GM19240 (cell line): ENCODE measurements around the gene ECM2.

Source experiments
- DNase-seq: peaks from one replicate; pipeline ENCODE4 v3.0.0; 2011; ENCODE audit warnings: low spot score; ENCODE audit not compliant: insufficient read length

ECM2 gene

DNA sequence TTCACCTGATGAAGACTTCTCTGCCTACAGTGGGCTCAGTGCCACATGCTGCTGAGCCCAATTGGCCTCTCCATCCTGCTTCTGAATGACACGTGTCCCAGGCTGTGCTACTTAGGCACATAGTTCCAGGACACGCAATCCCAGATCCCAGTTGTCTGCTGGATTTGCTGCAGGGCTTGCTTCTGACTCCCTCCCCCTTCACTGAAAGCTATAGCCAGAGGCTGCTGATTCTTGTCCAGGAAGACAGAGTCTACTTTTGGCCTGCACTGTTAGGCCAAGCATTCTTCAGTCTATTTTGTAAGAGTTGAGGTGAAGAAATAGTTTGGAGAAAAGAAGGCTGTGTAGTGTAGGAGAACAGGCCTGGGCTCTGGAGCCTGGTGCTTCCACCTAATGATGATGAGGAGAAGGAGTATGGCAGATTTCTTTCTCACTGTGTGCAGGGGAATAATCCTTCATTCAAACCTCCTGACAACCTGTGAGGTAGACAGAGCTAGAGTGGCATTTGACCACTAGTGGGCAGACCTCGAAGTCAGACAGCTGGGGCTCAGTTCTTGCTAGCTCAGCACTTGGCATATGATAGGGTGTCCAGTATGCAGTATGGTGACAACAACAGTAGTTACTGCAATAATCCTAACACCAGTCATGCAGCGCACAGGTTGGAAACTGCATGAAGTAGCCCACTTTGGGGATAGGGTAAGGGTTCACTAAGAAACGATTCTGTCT lies 34.0 kb downstream of the ECM2 start:
- peak; percentile 9 for DNase-seq

GRCh38 chr9:92500725-92501124 lies 35.1 kb downstream of the ECM2 start:
- DNase-seq: no peak

DNA sequence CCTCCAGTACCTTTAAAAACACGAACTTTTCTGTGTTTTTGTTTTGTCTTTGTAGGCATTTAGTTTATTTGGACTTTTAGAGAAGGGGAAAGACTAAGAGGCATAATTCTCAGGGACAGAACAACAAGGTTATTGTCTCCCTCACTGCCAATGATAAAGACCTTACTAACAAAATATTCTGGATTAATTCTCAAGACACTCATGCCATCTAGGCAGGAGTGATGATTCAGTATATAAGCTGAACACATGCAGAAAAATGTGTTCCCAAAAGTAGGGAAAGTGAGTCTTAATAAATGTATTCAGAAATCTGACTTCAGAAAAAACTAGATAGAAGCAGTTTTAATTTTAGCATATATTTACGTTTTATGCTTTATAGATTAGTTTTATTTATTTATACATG lies 36.1 kb downstream of the ECM2 start:
- DNase-seq: no peak

- DNase-seq: no peak
These were observed 39.2 kb downstream of the ECM2 start for GRCh38 chr9:92496396-92497176.

DNA sequence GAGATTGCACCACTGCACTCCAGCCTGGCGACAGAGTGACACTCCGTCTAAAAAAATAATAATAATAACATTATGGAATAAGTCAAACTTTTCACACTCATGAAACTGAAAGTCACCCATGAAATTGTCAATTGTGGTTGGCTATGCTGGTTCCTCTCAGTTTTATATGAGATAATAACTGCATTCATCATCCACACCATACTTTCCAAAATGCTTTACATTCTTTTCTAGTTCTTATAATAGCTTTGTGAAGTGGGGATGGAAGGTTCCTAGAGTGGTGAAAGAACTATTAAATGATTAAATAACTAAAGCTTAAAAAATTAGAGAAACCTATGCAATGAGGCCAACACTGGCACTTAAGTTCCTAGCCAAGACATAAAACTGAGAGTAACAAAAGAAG lies 40.9 kb downstream of the ECM2 start:
- DNase-seq: no peak

DNA sequence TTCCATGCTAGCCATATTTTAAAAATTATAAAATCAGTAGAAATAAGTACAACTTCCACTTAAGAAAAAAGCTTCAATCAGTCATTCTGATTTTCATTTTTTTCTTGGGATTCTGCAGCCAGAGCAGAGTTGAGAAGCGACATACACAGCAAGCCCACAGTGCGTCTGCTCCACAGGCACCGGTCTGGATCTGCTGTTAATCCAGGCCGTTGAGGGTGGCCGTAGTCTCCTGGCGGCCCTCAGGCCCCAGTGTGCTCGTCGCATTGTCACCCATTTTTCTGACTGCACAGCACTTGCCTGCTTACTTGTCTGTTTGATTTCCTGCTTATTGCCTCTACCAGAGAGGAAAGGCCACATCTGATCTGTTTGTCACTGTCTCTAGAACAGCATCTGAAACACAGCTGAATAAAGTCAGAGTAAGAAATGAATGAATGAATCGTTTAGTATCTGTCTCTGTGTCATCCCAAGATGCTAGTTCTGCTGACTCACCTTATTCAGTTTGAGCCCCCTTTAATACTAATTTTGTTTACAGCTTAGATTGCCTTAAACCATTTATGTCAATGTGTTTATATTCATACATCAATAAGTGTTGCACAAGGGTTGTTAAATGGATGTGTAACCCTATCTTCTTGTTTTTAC lies 41.9 kb downstream of the ECM2 start:
- DNase-seq: no peak

DNA sequence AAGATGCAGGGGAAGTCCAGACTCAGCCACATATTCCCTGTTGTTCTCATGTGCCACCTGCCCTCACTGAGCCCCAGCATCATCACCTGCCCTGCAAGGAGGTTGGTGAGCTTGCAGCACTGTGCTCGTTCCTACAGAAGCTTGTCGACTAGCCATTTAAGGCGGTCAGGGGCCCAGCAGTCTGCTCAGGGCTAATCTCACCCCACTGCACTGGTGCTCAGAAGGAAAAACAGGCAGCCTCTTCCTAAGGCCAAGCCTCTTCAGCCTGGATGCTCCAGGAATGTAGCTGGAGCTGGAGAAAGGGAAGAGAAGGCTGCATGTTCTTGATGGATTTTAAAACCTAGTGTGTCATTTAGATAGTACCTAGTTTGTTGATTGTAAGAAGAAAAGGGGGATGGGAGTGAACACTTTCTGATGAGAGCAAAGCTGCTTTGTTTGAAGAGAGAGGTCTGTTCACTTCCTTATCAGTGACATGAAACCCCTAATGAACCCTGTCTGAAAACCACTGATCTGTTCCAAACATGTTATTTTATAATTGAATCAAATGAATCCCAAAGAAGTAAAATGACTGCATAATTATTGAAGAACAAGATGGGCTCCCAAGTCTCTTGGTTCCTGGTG lies 42.9 kb downstream of the ECM2 start:
- DNase-seq: no peak

DNA sequence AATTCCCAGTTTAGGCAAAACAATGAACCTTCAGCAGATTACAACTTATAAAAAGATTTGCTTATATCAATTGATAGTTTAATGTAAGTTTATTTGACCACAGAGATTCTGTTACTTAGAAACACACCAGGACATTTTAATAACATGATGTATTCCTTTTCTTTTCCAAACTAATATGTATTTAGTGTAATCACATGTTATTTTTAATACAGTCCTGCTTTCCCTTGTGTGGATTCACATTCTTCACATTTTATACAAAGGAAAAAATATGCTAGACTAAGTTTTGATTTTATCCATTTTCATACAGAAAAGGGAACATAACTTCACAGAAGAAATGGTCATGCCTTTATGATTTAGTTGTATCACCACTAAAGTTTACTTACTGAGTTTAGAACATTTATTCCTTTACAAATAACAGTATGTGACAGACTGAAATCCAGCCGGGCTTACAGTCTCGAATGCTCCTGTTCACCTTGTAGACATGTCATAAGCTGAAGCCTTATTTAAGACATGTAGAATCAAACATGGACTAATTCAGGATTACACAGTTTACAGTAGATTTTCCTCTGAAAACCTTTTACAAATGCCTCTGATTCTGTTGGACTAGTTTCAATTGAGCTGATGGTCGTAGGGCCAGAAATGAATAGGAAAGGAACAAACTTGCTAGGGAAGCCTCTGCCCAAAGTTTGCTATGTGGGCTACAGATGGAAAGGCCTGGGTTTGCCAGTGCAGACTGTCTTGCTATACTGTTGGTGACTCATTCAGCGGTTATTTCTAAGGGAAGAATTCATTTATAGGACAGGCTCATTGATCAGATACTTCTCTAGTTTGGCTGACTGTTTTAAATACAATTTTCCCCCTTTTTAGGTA lies 46.9 kb downstream of the ECM2 start:
- no peak for DNase-seq

GRCh38 chr9:92486371-92486770 lies 49.4 kb downstream of the ECM2 start:
- DNase-seq: no peak

DNA sequence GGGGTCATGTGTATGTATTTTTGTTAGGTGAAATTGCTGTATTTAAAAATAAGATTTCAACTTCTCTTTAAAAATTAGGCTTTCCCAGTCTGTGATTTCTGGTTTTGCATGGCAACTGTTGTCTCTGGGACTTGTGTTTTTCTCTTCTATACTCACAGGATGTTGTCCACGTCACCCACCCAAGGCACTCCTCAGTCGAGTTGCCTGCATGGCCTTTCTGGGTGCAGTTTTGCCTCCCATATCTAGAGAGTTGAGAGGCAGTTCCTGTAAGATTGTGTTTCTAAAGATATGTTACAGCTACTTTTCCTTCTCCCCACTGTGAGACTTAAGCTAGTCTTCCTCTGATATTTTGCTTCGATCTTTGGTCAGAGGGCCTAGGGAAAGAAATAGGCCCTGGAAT lies 51.2 kb downstream of the ECM2 start:
- DNase-seq: no peak

DNA sequence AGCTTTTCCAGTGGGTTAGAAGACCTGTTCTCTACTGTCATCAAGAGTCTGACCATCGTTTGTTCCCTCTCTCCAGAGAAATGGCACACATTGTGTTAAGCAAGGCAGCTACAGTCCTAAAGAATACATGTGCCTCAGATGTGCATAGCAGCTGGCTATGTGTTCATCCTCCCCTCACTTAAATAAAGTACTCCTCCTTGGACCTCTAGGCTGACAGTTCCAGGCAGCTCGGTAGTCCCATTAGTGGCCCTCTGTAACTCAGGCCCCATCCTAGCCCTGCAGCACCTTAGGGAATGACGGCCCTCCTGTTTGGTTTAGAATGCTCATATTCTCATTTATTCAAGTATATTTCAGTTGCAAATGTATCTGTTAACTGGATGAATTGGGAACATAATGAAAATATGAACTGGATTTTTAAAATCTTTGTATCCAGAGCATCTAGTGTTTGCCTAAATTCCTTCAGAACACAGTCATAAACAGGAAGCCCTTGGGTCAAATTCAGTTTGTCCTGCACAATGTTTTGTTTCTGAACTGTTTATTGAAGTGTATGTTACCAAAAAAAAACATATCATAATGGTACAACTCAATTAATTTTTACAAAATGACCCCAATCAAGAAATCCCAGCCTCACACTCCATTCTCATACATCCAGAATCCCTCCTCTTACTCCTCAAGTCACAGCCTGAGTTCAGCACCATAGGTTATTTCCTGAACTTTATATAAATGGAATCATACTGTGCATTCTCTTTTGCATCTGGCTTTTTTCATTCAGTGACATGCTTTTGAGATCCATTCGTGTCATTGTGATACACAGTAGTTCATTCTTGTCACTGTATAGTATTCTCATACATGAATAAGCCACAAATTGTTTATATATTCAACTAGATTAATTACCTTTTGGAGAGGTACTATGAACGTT lies 51.9 kb downstream of the ECM2 start:
- no peak for DNase-seq

DNA sequence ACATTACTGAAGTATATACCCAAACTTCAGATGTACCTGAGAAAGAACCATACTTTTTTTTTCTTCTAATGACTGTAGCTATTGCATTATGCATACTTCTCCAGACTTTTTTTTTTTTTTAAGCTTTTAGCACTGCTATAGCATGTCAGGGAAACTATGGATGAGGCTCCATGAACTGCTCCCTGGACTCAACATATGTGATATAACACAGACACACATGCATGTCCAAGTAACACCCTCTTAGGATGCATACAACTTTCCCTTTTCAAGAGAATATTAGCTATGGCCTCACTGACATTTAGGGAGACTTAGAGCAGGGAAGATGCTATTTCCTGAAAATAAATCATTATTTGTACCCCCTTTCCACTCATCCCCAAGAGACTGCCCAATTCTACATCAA lies 53.0 kb downstream of the ECM2 start:
- no peak for DNase-seq

GRCh38 chr9:92482329-92482728 lies 53.5 kb downstream of the ECM2 start, which contains the start of gene ASPN:
Gene ASPN (minus strand): TSS chr9:92482506.
- DNase-seq: no peak

GRCh38 chr9:92480986-92481633 lies 54.7 kb downstream of the ECM2 start:
- no peak for DNase-seq

- no peak for DNase-seq
These were observed 55.5 kb downstream of the ECM2 start for GRCh38 chr9:92480291-92480771.

DNA sequence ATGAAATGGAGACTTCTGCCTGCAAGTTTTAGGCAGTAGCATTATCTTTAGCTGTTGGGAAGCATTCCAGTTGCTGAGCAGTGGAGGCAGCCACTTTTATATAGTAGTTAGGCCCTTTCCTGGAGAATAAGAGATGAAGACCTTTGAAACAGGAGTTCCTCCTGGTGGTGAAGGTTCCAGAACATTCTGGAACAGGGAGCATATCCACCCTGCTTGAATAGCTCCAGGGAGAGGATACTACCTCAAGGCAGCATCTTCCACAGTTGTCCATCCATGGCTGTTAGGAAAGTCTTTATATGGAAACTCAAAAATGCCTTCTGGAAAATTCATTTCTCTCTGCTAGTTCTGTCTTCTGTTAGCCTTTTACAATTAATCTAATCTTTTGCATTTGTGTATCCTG lies 56.4 kb downstream of the ECM2 start:
- no peak for DNase-seq

- no peak for DNase-seq
These were observed 57.0 kb downstream of the ECM2 start for GRCh38 chr9:92478783-92479182.

GRCh38 chr9:92476962-92477361 lies 58.8 kb downstream of the ECM2 start:
- no peak for DNase-seq

DNA sequence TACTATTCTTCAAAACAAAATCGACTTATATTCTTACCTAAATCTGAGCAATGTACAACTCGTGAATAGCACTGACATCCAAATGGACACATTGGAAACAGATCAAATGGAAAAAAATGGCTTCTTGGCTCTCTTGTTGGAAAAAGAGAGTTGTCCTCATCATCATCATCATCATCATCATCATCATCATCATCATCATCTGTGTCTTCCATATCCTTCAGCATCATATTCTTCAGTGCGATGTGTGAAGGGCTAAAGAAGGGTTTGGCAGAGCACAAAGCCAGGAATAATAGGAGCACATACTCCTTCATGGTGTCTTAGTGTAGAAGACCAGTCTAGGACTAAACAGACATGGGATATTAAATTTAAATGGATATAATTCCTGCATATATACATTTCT lies 61.2 kb downstream of the ECM2 start:
- DNase-seq: no peak
